ENCODE results near the gene CCDC78. TPM values are rescaled to one million over a fixed set of nuclear protein-coding genes. Genes with fewer than 3 reads are reported as not detected.
A peak's percentile ranks its signal among the peaks of the same experiment; 100 is the strongest.
"Not testable (repeated sequence)": the region's sequence is repeated elsewhere in the genome, so short reads cannot be mapped to it uniquely, and the experiment has no call there.

CCDC78 gene
- total RNA-seq, 2 experiments from 2014 or later, result 2.5 to 2.9 TPM

DNA sequence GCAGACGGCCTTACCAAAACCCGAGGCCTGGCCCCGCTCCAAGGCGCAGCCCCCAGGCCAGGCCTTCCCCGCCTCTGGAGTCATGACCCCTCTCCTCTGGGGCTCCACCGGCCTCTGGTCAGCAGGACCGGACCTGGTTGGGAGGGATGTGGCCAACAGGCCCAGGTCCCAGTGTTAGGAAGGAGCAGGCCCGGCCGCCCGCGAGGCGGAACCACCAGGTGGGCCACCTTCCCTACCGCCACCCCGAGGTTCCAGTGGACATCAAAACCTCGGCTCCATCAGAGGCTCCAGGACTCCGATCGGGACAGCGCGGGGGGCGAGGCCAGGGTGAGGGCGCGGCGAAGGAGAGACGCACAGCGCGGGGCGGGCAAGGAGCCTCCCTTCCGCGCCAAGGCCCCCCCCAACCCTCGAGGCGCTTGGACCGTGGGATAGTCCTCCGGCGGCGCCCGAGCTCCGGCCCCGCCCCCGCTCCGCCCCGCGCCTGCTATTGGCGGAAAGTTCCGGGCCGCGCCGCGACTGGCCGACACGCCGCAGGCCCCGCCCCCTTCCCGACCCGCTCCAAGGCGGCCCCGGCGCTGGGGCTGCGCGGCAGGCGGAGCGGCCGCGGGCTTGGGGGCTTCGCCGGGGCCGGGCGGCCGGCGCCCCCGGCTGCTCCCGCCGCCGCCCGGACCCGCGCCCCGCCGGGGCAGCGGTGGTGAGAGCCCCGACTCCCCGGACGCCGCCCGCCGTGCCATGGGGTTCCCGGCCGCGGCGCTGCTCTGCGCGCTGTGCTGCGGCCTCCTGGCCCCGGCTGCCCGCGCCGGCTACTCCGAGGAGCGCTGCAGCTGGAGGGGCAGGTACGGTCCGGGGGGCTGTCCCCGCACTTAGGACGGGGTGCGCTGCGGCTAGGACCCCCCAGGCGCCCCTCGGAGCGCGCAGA lies 11.4 kb downstream of the CCDC78 start, which contains the start of gene METRN:
TSS of gene METRN (plus strand) at position 561 of the 919 bp plus-strand sequence. CDS start at position 733, 172 bp downstream.
- Mint-ChIP-seq H3K9me3 (ENCODE audit: low read depth) (no peaks in the 10 kb centered on the region), H3K27ac (no peak within 1 kb of the TSS), H3K36me3 (no peaks in the 10 kb centered on the region), H3K4me3 (peak within 1 kb of the TSS; percentile 60), H3K27me3 (peaks cover 16% of the 10 kb centered on the region), H3K4me1 (peaks cover 17% of the 10 kb centered on the region)
- ATAC-seq (peak; percentile 92), DNase-seq (peak; percentile 91)
- CTCF ChIA-PET, result interaction anchor here (0.9 to 6.4 kb wide), 9 partner anchors 11 to 71 kb away, joined by 3 to 116 read pairs (median 3); partner anchors contain the start of genes CCDC78, CHTF18, CIAO3 and HAGHL

DNA sequence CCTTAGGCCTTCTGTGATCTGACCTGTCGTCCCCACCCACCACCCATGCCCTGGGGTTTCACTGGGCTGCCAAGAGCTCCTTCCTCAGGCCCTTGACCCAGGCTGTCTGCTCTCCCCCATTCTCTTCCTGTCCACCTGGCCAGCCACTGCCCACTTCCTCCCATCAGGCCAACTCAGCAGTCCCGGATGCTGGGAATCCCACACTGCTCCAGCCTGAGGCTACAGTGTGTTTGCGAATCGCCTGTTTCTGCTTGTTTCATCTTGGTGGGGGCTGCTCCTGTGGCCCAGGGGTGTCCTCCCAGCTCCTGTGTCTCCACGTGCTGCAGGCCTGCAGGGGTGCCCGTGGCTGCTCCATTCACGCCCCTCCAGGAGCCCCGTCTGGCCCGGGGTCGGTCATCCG lies 12.2 kb downstream of the CCDC78 start:
- ATAC-seq (no peak), DNase-seq (no peak)
- CTCF ChIA-PET, result interaction anchor here (0.9 to 6.4 kb wide), 9 partner anchors 11 to 343 kb away, joined by 3 to 116 read pairs (median 5); partner anchors contain the start of genes CCDC78, CHTF18, CIAO3 and HAGHL
- H3K27me3 Mint-ChIP-seq, result peaks cover 22% of the 10 kb centered on the region
- no peaks in the 10 kb centered on the region for H3K36me3 Mint-ChIP-seq
- no peak overlapping the region for H3K27ac Mint-ChIP-seq
- H3K4me3 Mint-ChIP-seq, result no peak overlapping the region
- H3K9me3 Mint-ChIP-seq (ENCODE audit: low read depth), result no peaks in the 10 kb centered on the region
- H3K4me1 Mint-ChIP-seq, result peaks cover 11% of the 10 kb centered on the region

GRCh38 chr16:712740-713250 lies 13.4 kb downstream of the CCDC78 start:
- not testable (repeated sequence) for H3K36me3 Mint-ChIP-seq; H3K27ac Mint-ChIP-seq; H3K4me1 Mint-ChIP-seq; H3K9me3 Mint-ChIP-seq (ENCODE audit: low read depth); ATAC-seq; H3K4me3 Mint-ChIP-seq
- H3K27me3 Mint-ChIP-seq, result peaks cover 34% of the 10 kb centered on the region
- CTCF ChIA-PET, result interaction anchor here (0.6 to 6.4 kb wide), 21 partner anchors 8 to 342 kb away, joined by 3 to 116 read pairs (median 6); partner anchors contain the start of genes ANTKMT, CCDC78, CHTF18 and CIAO3
- peak; percentile 68 for DNase-seq

DNA sequence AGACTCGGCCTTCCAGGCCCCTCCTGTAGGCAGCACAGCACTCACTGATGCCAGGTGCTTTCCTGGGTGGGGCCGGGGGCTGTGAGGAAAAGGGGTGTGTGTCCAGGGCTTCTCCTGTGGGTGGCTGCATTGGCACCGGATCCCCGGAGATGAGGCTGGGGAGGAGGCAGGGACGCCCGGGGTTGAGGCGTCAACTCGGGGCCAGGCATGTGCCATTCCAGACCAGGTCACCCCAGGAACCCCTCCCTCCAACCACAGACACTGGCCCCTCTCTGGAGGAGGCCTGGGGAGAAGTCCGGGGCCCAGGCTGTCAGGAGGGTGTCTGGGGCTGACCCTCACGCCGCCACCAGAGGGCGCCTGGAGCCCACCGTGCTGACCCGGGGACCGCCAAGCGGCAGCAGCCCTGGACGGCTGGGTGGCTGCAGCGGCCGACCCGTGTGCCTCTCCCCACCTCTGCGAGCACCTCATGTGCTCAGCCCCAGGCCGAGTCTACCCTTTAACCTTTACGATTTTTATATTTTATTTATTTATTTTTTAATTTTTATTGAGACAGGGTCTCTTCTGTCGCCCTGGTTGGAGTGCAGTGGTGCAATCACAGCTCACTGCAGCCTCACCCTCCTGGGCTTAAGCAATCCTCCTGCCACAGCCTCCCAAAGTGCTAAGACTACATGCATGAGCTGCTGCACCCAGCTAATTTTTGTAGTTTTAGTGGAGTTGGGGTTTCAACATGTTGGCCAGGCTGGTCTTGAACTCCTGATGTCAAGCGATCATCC lies 14.5 kb downstream of the CCDC78 start:
- H3K4me3 Mint-ChIP-seq, result no peak overlapping the region
- DNase-seq, result peak; percentile 84
- peaks cover 42% of the 10 kb centered on the region for H3K27me3 Mint-ChIP-seq
- no peak overlapping the region for H3K27ac Mint-ChIP-seq
- H3K4me1 Mint-ChIP-seq, result peaks cover 8% of the 10 kb centered on the region
- ATAC-seq, result peak; percentile 62
- no peaks in the 10 kb centered on the region for H3K36me3 Mint-ChIP-seq
- CTCF ChIA-PET, result interaction anchor here (0.6 to 6.4 kb wide), 20 partner anchors 9 to 343 kb away, joined by 3 to 116 read pairs (median 6); partner anchors contain the start of genes ANTKMT, CCDC78, CHTF18 and CIAO3
- no peaks in the 10 kb centered on the region for H3K9me3 Mint-ChIP-seq (ENCODE audit: low read depth)

DNA sequence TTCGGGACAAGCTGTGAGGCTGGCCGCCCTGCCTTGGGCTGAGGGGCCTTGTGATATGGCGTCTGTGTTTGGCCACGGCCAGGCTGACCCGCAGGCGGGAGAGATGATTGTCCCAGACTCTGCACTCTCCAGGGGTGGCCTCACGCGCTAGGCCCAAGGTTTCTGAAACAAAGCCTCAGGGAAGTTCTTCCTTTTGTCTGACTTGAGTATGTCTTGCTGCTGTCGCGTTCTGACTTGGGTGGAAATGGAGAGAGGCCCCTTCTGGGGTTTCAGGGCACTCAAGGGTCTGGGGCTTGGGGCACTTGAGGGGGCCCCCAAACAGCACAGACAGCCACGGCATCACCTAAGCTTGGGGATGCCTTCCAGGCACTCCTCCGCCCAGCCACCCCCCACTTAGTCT lies 15.2 kb downstream of the CCDC78 start:
- CTCF ChIA-PET, result interaction anchor here (1.8 to 2.6 kb wide), 3 partner anchors 9 to 74 kb away, joined by 7 to 12 read pairs (median 7); partner anchors contain the start of gene ANTKMT
- H3K4me1 Mint-ChIP-seq, result peaks cover 4% of the 10 kb centered on the region
- H3K9me3 Mint-ChIP-seq (ENCODE audit: low read depth), result no peaks in the 10 kb centered on the region
- no peak overlapping the region for H3K4me3 Mint-ChIP-seq
- H3K27ac Mint-ChIP-seq, result no peak overlapping the region
- no peaks in the 10 kb centered on the region for H3K36me3 Mint-ChIP-seq
- no peak for ATAC-seq
- DNase-seq, result no peak
- H3K27me3 Mint-ChIP-seq, result peaks cover 43% of the 10 kb centered on the region

GRCh38 chr16:710500-711075 lies 15.7 kb downstream of the CCDC78 start:
- ATAC-seq, result no peak
- H3K4me3 Mint-ChIP-seq, result no peak overlapping the region
- no peaks in the 10 kb centered on the region for H3K36me3 Mint-ChIP-seq
- H3K4me1 Mint-ChIP-seq, result peaks cover 3% of the 10 kb centered on the region
- CTCF ChIA-PET, result interaction anchor here (1.2 to 2.6 kb wide), 6 partner anchors 9 to 78 kb away, joined by 3 to 12 read pairs (median 7); partner anchors contain the start of genes ANTKMT, CHTF18, CIAO3 and RPUSD1
- no peak for DNase-seq
- H3K27me3 Mint-ChIP-seq, result peaks cover 39% of the 10 kb centered on the region
- no peak overlapping the region for H3K27ac Mint-ChIP-seq
- H3K9me3 Mint-ChIP-seq (ENCODE audit: low read depth), result no peaks in the 10 kb centered on the region

DNA sequence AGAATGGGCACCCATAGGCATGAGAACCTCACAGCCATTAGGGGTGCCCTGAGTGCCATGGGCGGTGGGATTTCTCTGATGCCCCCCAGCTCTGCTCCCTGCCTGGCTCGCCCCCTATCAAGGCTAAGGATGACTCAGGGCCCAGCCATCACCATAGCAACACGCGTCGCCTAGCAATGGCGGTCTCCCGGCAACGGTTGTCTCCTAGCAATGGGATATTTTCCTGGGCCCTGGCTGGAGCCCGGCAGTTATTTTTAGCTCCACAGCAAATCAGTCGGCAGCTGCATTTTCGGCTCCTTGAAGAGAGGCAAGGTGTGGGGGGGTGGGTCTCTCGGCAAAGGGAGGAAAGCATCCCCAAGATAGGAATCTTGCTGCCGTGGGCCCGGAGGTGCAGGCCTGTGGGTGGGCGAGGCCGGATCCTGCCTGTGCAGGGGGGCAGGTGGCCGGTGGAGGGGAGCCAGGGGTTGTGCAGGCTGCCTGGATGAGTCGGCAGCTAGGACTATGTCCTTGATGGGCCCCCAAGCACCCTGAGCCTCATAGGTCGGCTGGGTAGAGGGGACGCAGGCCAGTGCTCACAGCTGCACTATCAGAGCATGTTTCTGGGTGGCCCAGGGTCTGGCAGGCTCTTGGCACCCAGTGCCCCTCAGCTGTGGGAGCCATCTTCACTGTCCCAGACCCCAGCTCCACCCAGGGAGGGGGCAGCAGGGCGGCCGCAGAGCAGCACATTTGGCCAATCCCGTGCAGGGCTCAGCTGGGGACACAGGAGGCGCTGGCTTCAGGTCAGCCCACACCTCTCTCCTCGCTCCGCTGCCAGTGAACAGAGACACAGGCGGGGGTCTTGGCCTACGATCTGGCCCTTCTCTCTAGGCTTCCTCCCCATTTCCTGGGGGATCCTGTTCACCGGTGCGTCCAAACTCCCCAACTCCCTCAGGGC lies 16.4 kb downstream of the CCDC78 start:
- DNase-seq (no peak), ATAC-seq (no peak)
- CTCF ChIA-PET, result interaction anchor here (1.2 to 2.6 kb wide), 6 partner anchors 10 to 79 kb away, joined by 3 to 12 read pairs (median 7); partner anchors contain the start of genes ANTKMT, CHTF18, CIAO3 and RPUSD1
- Mint-ChIP-seq H3K36me3 (no peaks in the 10 kb centered on the region), H3K4me3 (no peak overlapping the region), H3K4me1 (peaks cover 3% of the 10 kb centered on the region), H3K27ac (no peak overlapping the region), H3K9me3 (ENCODE audit: low read depth) (no peaks in the 10 kb centered on the region), H3K27me3 (peaks cover 40% of the 10 kb centered on the region)

GRCh38 chr16:708959-709358 lies 17.3 kb downstream of the CCDC78 start:
- peaks cover 45% of the 10 kb centered on the region for H3K27me3 Mint-ChIP-seq
- peaks cover 3% of the 10 kb centered on the region for H3K4me1 Mint-ChIP-seq
- H3K9me3 Mint-ChIP-seq (ENCODE audit: low read depth), result no peaks in the 10 kb centered on the region
- DNase-seq (no peak), ATAC-seq (no peak)
- no peaks in the 10 kb centered on the region for H3K36me3 Mint-ChIP-seq
- H3K27ac Mint-ChIP-seq, result no peak overlapping the region
- CTCF ChIA-PET, result interaction anchor here (1.8 to 2.6 kb wide), 4 partner anchors 11 to 79 kb away, joined by 4 to 12 read pairs (median 8); partner anchors contain the start of genes ANTKMT, CHTF18, CIAO3 and RPUSD1
- H3K4me3 Mint-ChIP-seq, result no peak overlapping the region

GRCh38 chr16:708019-708418 lies 18.2 kb downstream of the CCDC78 start:
- no peak overlapping the region for H3K27ac Mint-ChIP-seq
- DNase-seq (no peak), ATAC-seq (no peak)
- CTCF ChIA-PET, result interaction anchor here (1.3 kb wide), 1 partner anchor 78 kb away, joined by 5 read pairs; no protein-coding TSS in a partner anchor
- peaks cover 3% of the 10 kb centered on the region for H3K4me1 Mint-ChIP-seq
- H3K4me3 Mint-ChIP-seq, result no peak overlapping the region
- peaks cover 53% of the 10 kb centered on the region for H3K27me3 Mint-ChIP-seq
- H3K36me3 Mint-ChIP-seq, result no peaks in the 10 kb centered on the region
- no peaks in the 10 kb centered on the region for H3K9me3 Mint-ChIP-seq (ENCODE audit: low read depth)

DNA sequence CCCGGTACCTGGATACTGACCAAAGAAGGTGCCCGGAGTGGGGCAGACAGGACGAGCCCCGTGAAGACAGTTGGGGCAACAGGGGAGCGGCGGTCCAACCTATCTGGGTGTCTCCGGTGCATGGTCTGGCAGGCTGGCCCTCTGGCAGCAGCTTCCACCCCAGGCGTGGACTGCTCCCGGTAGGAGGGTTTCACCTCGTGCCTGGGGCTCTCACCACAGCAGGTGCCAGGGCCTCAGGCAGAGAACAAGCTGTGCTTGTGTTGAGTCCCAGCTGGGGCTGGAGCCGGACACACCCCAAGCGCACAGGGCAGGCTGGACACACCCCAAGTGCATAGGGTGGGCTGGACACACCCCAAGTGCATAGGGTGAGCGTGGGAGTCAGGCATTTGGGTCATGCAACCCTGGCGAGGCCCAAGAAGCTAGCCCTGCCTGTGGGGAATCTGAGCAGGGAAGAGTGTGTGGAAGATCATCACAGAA lies 19.1 kb downstream of the CCDC78 start:
- DNase-seq (no peak), ATAC-seq (no peak)
- Mint-ChIP-seq H3K27me3 (peaks cover 58% of the 10 kb centered on the region), H3K9me3 (ENCODE audit: low read depth) (no peaks in the 10 kb centered on the region), H3K27ac (no peak overlapping the region), H3K36me3 (no peaks in the 10 kb centered on the region), H3K4me1 (no peaks in the 10 kb centered on the region), H3K4me3 (no peak overlapping the region)
- CTCF ChIA-PET, result interaction anchor here (0.8 to 1.3 kb wide), 4 partner anchors 11 to 78 kb away, joined by 3 to 5 read pairs (median 3); partner anchors contain the start of genes CIAO3 and WDR24

GRCh38 chr16:706189-707061 lies 19.8 kb downstream of the CCDC78 start:
- CTCF ChIA-PET, result interaction anchor here (0.8 to 1.0 kb wide), 3 partner anchors 10 to 34 kb away, joined by 3 read pairs; partner anchors contain the start of genes CIAO3 and WDR24
- H3K4me3 Mint-ChIP-seq, result no peak overlapping the region
- no peaks in the 10 kb centered on the region for H3K9me3 Mint-ChIP-seq (ENCODE audit: low read depth)
- ATAC-seq (no peak), DNase-seq (no peak)
- no peaks in the 10 kb centered on the region for H3K36me3 Mint-ChIP-seq
- H3K27me3 Mint-ChIP-seq, result peaks cover 64% of the 10 kb centered on the region
- no peak overlapping the region for H3K27ac Mint-ChIP-seq
- H3K4me1 Mint-ChIP-seq, result no peaks in the 10 kb centered on the region
